Vagina (tissue), 2 donors: ENCODE measurements around the gene DICER1. TPM values are rescaled to one million over a fixed set of nuclear protein-coding genes. Genes with fewer than 3 reads are reported as not detected.
A peak's percentile ranks its signal among the peaks of the same experiment; 100 is the strongest.

Experiments
- DNase-seq, 2 donors: peaks; one replicate each; pipeline ENCODE4 v3.0.0-alpha.2; 2017; ENCODE audit errors: extremely low spot score in 2 of 2
- H3K27ac ChIP-seq: fragments of 200-600 bp; sonication (generic); one replicate; pipeline ENCODE4 v1.5.1; 2019
- H3K27me3 ChIP-seq: fragments of 200-600 bp; sonication (generic); one replicate; pipeline ENCODE4 v1.5.1; 2019
- H3K36me3 ChIP-seq, 2 donors: fragments of 200-600 bp; sonication (generic); one replicate each; pipeline ENCODE4 v1.5.1; 2017 to 2019
- H3K4me1 ChIP-seq: fragments of 200-600 bp; sonication (generic); one replicate; pipeline ENCODE4 v1.5.1; 2019
- H3K4me3 ChIP-seq, 2 donors: fragments of 200-600 bp; sonication (generic); 1 replicate in 1 of 2; 2 replicates in 1 of 2; pipeline ENCODE4 v1.5.1; 2016 to 2019
- H3K9me3 ChIP-seq: fragments of 200-600 bp; sonication (generic); one replicate; pipeline ENCODE4 v1.5.1; 2019
- POLR2A ChIP-seq, 2 donors: fragments of 450-650 bp; IDR thresholded peaks; one replicate each; pipeline ENCODE4 v1.6.1; 2017; ENCODE audit warnings: antibody characterized with exemption in 2 of 2, mild to moderate bottlenecking in 2 of 2, moderate library complexity in 2 of 2
- POLR2AphosphoS5 ChIP-seq, 2 donors: sonication (generic); formaldehyde crosslinking; IDR thresholded peaks; one replicate each; pipeline ENCODE4 v1.9.0; 2017; ENCODE audit warnings: antibody characterized with exemption in 2 of 2, mild to moderate bottlenecking in 2 of 2, low read depth in 1 of 2; ENCODE audit not compliant: insufficient read depth in 1 of 2
- intact Hi-C: fragments of 100-400 bp; cut with DNase I; formaldehyde crosslinking; loops from one replicate; pipeline ENCODE4 v1.15.1; 2023
- total RNA-seq: library from RNA; depleted of rRNA; stranded (reverse); fragments of >200 nt; gene quantifications from one replicate; pipeline ENCODE4 v1.2.3, GENCODE V29; 2016
- TF ChIP-seq, protein P1 (sequence below), 3 experiments: fragments of 450-650 bp in 2 of 3; fragments of 200-600 bp in 1 of 3; sonication (generic) in 1 of 3; IDR thresholded peaks; one replicate each; pipeline ENCODE4 v1.5.1; 2017 to 2019; ENCODE audit warnings: antibody characterized with exemption in 3 of 3, mild to moderate bottlenecking in 2 of 3, moderate library complexity in 2 of 3

The DICER1 gene
- total RNA-seq, 1 donor from 2014 or later: 68.3 TPM

- Histone ChIP-seq H3K27ac (no peak overlapping the region), H3K4me1 (no peaks in the 10 kb centered on the region), H3K27me3 (no peaks in the 10 kb centered on the region), H3K36me3 (no peaks in the 10 kb centered on the region), H3K4me3 (no peak overlapping the region), H3K9me3 (no peaks in the 10 kb centered on the region)
- no peak for DNase-seq
- intact Hi-C loops: no loop called here
- TF ChIP-seq POLR2AphosphoS5 (IDR thresholded peaks at IDR 0.05; ENCODE audit: insufficient read depth in 1 of 2, low read depth in 1 of 2): no peak
- TF ChIP-seq, protein P1, sequence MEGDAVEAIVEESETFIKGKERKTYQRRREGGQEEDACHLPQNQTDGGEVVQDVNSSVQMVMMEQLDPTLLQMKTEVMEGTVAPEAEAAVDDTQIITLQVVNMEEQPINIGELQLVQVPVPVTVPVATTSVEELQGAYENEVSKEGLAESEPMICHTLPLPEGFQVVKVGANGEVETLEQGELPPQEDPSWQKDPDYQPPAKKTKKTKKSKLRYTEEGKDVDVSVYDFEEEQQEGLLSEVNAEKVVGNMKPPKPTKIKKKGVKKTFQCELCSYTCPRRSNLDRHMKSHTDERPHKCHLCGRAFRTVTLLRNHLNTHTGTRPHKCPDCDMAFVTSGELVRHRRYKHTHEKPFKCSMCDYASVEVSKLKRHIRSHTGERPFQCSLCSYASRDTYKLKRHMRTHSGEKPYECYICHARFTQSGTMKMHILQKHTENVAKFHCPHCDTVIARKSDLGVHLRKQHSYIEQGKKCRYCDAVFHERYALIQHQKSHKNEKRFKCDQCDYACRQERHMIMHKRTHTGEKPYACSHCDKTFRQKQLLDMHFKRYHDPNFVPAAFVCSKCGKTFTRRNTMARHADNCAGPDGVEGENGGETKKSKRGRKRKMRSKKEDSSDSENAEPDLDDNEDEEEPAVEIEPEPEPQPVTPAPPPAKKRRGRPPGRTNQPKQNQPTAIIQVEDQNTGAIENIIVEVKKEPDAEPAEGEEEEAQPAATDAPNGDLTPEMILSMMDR (IDR thresholded peaks at IDR 0.05): no peak
- TF ChIP-seq POLR2A (IDR thresholded peaks at IDR 0.05): no peak
Measured at GRCh38 chr14:95057147-95057546, 100.2 kb downstream of the DICER1 start.

DNA sequence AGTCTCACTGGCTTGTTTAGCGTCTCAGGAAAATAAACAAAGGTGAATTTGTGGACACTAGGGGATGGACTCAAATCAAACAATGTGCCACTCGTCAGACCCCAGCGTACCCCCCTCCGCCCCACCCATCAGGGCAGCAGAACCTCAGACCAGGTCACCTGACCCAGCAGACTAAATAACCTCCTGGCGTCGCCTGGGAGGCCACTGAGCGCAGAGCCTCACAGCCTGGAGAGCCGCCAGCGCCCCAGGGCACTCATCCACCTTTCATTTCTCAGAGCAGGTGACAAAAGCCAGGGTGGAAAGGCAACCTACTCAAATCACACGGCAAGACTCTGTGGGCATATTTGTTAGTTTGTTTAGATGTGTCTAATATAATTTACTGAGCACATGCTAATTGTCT is 100.9 kb downstream of the DICER1 start:
- TF ChIP-seq, protein P1 (IDR thresholded peaks at IDR 0.05): no peak
- no peak for TF ChIP-seq POLR2A (IDR thresholded peaks at IDR 0.05)
- Histone ChIP-seq H3K9me3 (no peaks in the 10 kb centered on the region), H3K36me3 (no peaks in the 10 kb centered on the region), H3K27ac (no peak overlapping the region), H3K4me1 (no peaks in the 10 kb centered on the region), H3K27me3 (no peaks in the 10 kb centered on the region), H3K4me3 (no peak overlapping the region)
- DNase-seq: no peak
- intact Hi-C loops: no loop called here

DNA sequence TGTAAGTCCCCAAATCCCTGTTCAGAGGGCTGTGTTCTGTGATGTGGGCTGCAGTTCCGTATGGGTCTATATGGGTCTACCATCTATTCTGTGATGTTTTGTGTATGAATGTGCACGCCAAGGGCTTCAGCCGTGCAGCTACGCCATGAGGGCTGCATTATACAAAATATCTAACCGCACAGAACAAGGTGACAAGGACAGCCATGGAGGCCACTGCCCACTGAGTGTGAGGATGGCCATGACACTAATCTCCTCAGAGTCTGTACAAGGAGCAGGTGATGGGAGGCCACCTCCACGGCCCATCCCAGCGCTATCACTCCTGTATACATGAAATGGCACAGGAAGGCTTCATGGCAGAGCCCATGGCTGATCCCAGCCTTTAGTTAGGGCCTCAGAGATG is 102.0 kb downstream of the DICER1 start:
- no peak for DNase-seq
- no peaks in the 10 kb centered on the region for H3K36me3 ChIP-seq
- intact Hi-C loops: no loop called here
- no peak overlapping the region for H3K27ac ChIP-seq
- no peaks in the 10 kb centered on the region for H3K4me1 ChIP-seq
- H3K9me3 ChIP-seq: no peaks in the 10 kb centered on the region
- TF ChIP-seq, protein P1 (IDR thresholded peaks at IDR 0.05): no peak
- no peak for TF ChIP-seq POLR2A (IDR thresholded peaks at IDR 0.05)
- TF ChIP-seq POLR2AphosphoS5 (IDR thresholded peaks at IDR 0.05; ENCODE audit: insufficient read depth in 1 of 2, low read depth in 1 of 2): no peak
- no peak overlapping the region for H3K4me3 ChIP-seq
- no peaks in the 10 kb centered on the region for H3K27me3 ChIP-seq

GRCh38 chr14:95054346-95055280 is 102.7 kb downstream of the DICER1 start:
- Histone ChIP-seq H3K4me3 (no peak overlapping the region), H3K36me3 (no peaks in the 10 kb centered on the region), H3K27ac (no peak overlapping the region), H3K4me1 (no peaks in the 10 kb centered on the region), H3K27me3 (no peaks in the 10 kb centered on the region), H3K9me3 (no peaks in the 10 kb centered on the region)
- intact Hi-C loops: no loop called here
- TF ChIP-seq, protein P1 (IDR thresholded peaks at IDR 0.05): no peak
- TF ChIP-seq POLR2AphosphoS5 (IDR thresholded peaks at IDR 0.05; ENCODE audit: insufficient read depth in 1 of 2, low read depth in 1 of 2) (no peak), POLR2A (IDR thresholded peaks at IDR 0.05) (no peak)
- DNase-seq: no peak

DNA sequence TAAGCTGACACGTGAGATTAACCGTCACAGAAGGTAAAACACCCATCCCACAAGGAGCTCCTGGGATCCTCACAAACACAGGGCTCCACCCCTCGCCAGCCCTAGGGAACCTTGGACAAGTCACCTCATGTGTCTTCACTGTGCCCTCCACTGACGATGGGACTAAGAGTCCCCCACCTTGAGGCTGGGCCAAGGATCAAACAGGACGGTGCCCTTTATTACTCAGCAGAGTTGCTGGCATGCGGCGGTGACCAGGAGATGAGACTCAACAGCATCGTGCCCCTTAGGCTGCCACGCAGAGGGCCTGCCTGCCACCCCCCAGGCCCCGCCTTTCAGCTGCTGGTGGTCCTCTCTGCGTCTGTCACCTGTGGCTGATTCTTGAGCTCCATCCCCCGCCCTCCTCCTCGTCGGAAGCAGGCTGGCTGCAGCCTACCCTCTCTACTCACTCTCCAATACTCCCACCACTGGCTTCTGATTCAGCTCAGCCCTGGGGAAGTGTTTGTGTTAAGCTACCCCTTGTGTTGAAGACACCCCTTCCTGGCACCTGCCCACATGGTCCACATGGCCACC is 105.2 kb downstream of the DICER1 start:
- peak in 1 of 2 donors; percentile 60 for DNase-seq
- Histone ChIP-seq H3K4me1 (no peaks in the 10 kb centered on the region), H3K4me3 (no peak overlapping the region), H3K27ac (no peak overlapping the region), H3K27me3 (no peaks in the 10 kb centered on the region), H3K9me3 (no peaks in the 10 kb centered on the region), H3K36me3 (no peaks in the 10 kb centered on the region)
- TF ChIP-seq POLR2A (IDR thresholded peaks at IDR 0.05): no peak
- no peak for TF ChIP-seq POLR2AphosphoS5 (IDR thresholded peaks at IDR 0.05; ENCODE audit: insufficient read depth in 1 of 2, low read depth in 1 of 2)
- TF ChIP-seq, protein P1 (IDR thresholded peaks at IDR 0.05): no peak
- intact Hi-C loops: no loop called here
